Stimulated activated CD4-positive, alpha-beta T cell treated with anti-CD3 and anti-CD28 coated beads, Interleukin-1b, Interleukin-23, amount 100 ng/mL, for 4 hours (primary cell): ENCODE results near the gene SPOPL.
"Not testable (repeated sequence)": the region's sequence is repeated elsewhere in the genome, so short reads cannot be mapped to it uniquely, and the experiment has no call there.

Experiments
- DNase-seq, 2 donors: peaks; one replicate each; pipeline ENCODE4 v3.0.0-alpha.2; 2020; ENCODE audit warnings: low read depth in 2 of 2

SPOPL gene

DNA sequence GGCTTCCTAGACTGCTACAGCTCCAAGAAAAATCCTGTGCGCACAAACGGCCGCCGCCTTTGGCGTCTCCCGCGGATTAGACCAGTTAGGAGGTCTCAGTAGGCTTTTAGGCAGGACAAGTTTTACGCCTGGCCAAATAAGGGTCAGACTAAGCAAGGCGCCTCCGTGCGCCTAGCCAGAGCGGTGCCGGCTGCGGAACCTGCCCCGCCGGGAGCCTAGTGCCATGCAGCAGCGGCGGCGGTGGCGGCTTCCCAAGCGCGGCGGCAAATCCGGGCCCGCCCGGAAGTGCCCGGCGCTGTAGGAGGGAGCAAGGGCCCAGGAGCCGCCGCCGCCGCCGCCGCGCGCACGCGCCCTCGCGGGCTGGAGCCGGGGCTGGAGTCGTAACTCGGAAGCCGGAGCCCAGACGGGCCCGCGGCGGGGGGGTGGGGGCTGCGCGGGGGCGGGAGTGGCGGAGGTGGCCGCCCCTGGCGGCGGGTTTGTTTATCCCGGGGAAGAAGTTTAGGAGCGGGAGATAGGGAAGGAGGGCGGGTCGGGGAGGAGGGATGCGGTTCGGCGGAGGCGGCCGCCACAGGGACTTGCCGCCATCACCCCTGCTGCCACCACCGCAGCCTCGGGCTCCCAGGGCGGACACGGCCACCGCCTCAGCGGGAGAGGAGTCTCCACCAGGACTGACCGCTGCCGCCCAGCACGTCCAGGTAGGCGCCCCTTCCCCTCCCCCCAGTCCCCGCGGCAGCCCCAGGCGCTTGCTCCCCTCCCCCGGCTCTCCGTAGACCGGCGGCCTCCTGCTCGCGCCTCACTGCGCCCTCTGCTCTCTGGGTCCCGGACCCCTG is at the start of gene SPOPL:
Gene SPOPL (plus strand): TSS at position 346 of the 830 bp plus-strand sequence. CDS start 48,447 bp downstream, outside the sequence.
- DNase-seq: peak; percentile 69 to 83

DNA sequence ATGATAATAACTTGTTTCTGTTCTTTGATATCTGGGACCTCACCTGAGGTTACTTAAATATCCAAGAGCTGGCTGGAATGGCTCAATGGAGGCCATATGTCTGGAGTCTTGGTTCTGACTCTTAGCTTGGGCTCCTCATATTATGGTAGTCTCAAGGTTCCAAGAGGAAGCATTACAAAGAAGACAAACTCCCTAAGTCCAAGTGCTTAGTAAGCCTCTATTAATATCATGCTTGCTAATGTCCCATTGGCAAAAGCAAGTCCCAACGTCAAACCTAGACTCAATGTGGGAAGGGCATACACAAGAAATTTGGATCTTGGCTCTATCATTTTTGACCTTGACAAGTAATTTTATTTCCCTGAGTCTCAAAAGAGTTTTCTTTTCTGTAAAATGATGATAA is 49.2 kb upstream of the SPOPL start:
- DNase-seq: no peak

- DNase-seq: no peak
Measured at GRCh38 chr2:138453815-138454214, 47.8 kb upstream of the SPOPL start.

DNA sequence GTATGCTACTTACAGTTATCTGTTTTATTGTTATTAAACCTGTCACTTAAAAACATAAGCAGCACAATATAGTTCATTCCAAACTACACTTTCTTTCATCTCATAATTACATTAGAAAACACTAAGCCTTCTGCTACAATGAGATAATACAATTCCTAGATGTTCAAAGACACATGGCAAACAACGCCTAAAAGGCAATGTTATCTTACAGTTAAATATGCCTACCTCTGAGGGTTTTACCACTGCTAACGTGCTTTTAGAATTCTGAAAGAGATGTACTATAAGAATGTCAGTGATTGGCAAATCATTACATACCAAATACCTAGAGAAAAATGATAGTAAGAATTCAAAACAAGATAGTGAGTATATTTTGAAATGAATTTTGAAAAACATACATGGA is 46.8 kb upstream of the SPOPL start:
- DNase-seq: no peak

DNA sequence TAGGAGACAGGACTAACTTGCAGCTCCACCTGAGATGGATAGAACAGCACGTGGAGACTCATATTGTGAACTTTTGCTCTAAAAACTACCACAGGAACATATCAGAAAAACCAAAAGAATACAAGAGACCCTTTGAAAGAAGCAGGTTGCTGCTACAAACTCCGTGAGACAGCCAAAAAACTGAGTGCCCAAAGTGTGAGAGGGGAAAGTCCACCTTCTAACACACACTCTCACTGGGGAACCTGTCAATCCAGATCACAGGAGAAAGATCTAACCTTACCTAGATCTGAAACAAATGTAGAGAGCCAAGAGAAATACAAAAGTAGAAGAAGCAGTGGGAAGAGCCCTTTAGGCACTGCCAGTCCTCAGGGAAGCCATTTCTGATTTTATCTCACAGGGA is 46.3 kb upstream of the SPOPL start:
- no peak for DNase-seq

- no peak for DNase-seq
Measured at GRCh38 chr2:138455691-138456090, 45.9 kb upstream of the SPOPL start.

GRCh38 chr2:138462689-138463088 is 38.9 kb upstream of the SPOPL start:
- not testable (repeated sequence) for DNase-seq

- no peak for DNase-seq
Measured at GRCh38 chr2:138468617-138469016, 33.0 kb upstream of the SPOPL start.

GRCh38 chr2:138469411-138469810 is 32.2 kb upstream of the SPOPL start:
- DNase-seq: no peak

DNA sequence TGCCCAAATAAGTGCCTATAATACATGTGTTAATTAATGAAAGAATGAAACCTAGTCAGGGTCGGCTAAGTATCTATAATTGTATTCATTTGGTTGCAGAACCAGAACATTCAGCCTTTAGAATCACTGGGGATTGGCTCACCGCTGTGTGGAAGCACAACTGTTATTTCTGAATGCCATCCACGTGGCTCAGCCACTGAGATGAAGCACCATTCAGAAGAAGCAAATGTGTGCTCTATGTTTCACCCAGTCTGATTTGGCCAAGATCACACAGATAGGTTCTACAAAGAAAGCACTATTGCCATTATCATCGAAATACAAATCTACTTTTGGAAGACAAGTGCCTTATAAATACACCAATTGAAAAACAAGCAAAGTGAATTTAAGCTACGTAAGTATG is 30.6 kb upstream of the SPOPL start:
- DNase-seq: no peak

- no peak for DNase-seq
Measured at GRCh38 chr2:138474100-138474825, 27.3 kb upstream of the SPOPL start.

GRCh38 chr2:138475277-138475776 is 26.2 kb upstream of the SPOPL start:
- DNase-seq: no peak

DNA sequence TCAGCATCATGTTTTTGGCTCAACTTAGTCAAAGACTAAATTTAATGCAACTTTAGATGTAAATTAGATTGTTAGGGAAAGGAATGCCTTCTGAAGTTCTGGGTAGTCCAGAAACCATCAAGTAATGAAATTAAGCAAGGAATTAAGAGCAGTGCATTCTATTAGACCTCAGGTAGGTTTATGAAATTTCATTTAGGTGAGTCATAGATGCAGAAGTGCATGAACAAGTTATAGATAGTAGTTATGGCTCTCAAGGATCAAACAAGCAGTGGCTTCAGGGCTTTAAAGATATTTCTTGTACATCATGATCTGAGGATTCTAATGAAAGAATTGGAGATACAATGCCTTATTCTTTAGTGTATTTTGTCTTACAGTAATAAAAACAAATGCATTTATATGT is 25.4 kb upstream of the SPOPL start:
- no peak for DNase-seq

DNA sequence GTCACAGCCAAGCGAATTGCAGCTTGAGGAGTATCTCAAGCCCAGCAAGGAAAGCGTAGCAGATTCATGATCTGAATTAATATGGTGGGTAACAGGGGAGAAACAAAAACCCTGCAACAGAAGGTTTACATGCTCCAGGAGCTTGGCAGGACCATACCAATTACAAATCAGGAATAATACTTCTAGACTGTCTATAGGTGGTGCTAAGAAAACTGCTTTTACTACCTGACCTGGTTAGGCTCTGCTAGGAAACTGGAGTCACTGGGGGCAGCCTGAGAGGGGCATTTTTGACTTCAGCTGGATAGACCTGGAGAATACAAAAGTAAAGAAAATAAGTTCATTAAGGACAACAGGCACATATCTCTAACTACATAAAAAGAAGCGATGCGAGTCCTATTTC is 24.6 kb upstream of the SPOPL start:
- no peak for DNase-seq

- DNase-seq: not testable (repeated sequence)
Measured at GRCh38 chr2:138482796-138483195, 18.8 kb upstream of the SPOPL start.

- DNase-seq: no peak
Measured at GRCh38 chr2:138485019-138485418, 16.6 kb upstream of the SPOPL start.

GRCh38 chr2:138486363-138487198 is 15.0 kb upstream of the SPOPL start:
- no peak for DNase-seq

GRCh38 chr2:138490673-138491494 is 10.7 kb upstream of the SPOPL start:
- no peak for DNase-seq

- DNase-seq: no peak
Measured at GRCh38 chr2:138491495-138491862, 10.1 kb upstream of the SPOPL start.

DNA sequence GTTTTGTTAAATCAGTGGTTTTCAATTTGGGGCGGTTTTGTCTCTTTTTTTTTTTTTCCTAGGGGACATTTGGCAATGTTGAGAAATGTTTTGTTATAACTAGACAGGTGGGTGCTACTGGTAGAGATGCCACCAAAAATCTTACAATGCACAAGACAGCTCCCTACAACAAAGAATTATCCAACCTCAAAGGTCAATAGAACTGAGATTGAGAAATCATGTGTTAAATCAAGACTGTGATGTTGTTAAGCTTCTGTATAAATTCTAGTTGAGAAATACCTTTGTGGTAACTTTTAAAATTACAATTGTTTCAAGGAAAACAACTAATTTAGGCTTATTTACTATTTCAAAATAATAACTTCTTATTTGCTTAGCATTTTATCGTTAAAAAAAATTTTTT is 9.4 kb upstream of the SPOPL start:
- DNase-seq: no peak

DNA sequence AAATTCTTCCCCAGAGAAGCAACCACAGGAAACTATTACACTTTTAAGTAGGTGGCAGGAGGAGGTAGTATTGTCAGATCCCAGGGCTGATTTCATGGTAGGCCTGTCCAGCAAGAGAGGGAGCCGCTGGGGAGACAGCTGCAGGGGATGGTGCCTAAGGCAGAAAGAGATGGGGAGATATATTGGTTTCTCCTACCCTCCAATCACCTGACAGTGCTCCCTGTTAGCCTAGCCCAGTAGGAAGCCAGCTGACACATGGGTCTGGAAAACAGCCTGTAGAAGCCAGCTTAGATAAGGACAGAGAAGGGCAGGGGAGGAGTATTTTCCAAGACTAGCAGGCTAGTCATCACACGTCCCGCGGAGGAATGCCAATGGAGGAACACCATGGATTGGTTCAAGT is 8.2 kb upstream of the SPOPL start:
- DNase-seq: no peak
